Thoracic aorta (tissue), 2 donors: ENCODE data around the gene MSL1. TPM values are rescaled to one million over a fixed set of nuclear protein-coding genes. Genes with fewer than 3 reads are reported as not detected.

Experiments
- ATAC-seq: fragments of 150-250 bp; one replicate; pipeline ENCODE4 v1.8.0; 2017; ENCODE audit warnings: low read depth; ENCODE audit not compliant: insufficient number of reproducible peaks, low FRiP score
- DNase-seq: peaks from one replicate; pipeline ENCODE4 v3.0.0-alpha.2; 2020; ENCODE audit warnings: low spot score
- H3K27ac ChIP-seq, 2 donors: fragments of 200-600 bp; sonication (generic); 1 replicate in 1 of 2; 2 replicates in 1 of 2; pipeline ENCODE4 v1.5.1; 2016; ENCODE audit warnings: mild to moderate bottlenecking in 2 of 2, moderate library complexity in 2 of 2
- H3K27me3 ChIP-seq: fragments of 200-600 bp; sonication (generic); replicated peaks from 2 replicates; pipeline ENCODE4 v1.6.0; 2016; ENCODE audit warnings: mild to moderate bottlenecking; ENCODE audit not compliant: insufficient read depth
- H3K36me3 ChIP-seq: fragments of 200-600 bp; sonication (generic); one replicate; pipeline ENCODE4 v1.5.1; 2016
- H3K4me1 ChIP-seq, 2 donors: fragments of 200-600 bp; sonication (generic); 1 replicate in 1 of 2; 2 replicates in 1 of 2; pipeline versions ENCODE4 v1.5.1 to v1.6.0; 2016; ENCODE audit warnings: low read depth in 2 of 2, mild to moderate bottlenecking in 1 of 2; ENCODE audit not compliant: control insufficient read depth in 1 of 2
- H3K4me3 ChIP-seq: fragments of 200-600 bp; sonication (generic); 2 replicates; pipeline ENCODE4 v1.5.1; 2016; ENCODE audit warnings: mild to moderate bottlenecking
- H3K9me3 ChIP-seq: fragments of 200-600 bp; sonication (generic); 2 replicates; pipeline ENCODE4 v1.5.1; 2016
- total RNA-seq, 2 donors: library from RNA; depleted of rRNA; stranded (reverse); fragments of >200 nt; gene quantifications; one replicate each; pipeline versions ENCODE4 v1.1.0 to v1.2.3, GENCODE V29; 2016
- TF ChIP-seq, protein P1 (sequence below): fragments of 200-600 bp; sonication (generic); IDR thresholded peaks from one replicate; pipeline ENCODE4 v1.5.1; 2019; ENCODE audit warnings: antibody characterized with exemption

MSL1 gene
- total RNA-seq, 2 donors from 2014 or later: 69.3 to 107 TPM

DNA sequence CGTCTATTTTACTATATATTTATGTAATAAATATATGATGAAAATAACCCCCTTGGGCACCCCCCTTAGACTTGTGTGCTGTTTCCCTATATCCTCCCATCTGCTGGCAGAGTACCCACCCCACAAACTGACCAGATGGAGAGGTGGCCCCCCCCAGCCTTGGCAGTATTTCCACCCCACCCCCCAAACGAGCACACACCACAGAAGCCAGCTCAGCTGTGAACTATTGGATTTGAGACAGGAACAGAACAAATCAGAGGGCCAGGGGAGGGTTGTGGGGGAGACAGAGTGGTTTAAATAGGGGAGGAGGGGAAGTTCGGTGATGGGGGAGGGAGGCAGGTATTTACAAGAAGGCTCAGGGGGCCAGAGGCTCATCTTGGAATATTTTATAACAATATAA is 29.2 kb upstream of the MSL1 start:
- peaks cover 48% of the 10 kb centered on the region for H3K36me3 ChIP-seq
- no peak overlapping the region for H3K4me3 ChIP-seq
- H3K27ac ChIP-seq: peak overlapping the region; percentile 95 to 100
- no peaks in the 10 kb centered on the region for H3K9me3 ChIP-seq
- peaks cover 43 to 83% of the 10 kb centered on the region in 2 donors for H3K4me1 ChIP-seq
- no peaks in the 10 kb centered on the region for H3K27me3 ChIP-seq
- ATAC-seq: no peak
- TF ChIP-seq, protein P1, sequence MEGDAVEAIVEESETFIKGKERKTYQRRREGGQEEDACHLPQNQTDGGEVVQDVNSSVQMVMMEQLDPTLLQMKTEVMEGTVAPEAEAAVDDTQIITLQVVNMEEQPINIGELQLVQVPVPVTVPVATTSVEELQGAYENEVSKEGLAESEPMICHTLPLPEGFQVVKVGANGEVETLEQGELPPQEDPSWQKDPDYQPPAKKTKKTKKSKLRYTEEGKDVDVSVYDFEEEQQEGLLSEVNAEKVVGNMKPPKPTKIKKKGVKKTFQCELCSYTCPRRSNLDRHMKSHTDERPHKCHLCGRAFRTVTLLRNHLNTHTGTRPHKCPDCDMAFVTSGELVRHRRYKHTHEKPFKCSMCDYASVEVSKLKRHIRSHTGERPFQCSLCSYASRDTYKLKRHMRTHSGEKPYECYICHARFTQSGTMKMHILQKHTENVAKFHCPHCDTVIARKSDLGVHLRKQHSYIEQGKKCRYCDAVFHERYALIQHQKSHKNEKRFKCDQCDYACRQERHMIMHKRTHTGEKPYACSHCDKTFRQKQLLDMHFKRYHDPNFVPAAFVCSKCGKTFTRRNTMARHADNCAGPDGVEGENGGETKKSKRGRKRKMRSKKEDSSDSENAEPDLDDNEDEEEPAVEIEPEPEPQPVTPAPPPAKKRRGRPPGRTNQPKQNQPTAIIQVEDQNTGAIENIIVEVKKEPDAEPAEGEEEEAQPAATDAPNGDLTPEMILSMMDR: no peak
- no peak for DNase-seq

DNA sequence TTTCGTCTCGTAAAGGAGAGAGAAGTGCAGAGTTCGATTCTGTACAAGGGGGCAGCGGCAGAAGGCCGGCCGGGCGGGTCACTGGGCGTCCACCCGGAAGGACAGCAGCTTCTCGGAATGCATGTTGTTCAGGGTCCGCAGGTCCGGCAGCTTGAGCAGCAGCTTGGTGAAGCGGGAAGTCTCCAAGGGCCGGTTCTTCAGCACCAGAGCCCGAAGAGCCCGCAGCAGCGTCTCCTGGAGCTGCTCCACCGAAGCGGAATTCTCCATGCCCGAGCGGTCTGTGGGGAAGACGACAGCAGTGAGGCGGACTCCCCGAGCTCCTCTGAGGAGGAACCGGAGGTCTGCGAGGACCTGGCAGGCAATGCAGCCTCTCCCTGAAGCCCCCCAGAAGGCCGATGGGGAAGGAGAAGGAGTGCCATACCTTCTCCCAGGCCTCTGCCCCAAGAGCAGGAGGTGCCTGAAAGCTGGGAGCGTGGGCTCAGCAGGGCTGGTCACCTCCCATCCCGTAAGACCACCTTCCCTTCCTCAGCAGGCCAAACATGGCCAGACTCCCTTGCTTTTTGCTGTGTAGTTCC is 28.7 kb upstream of the MSL1 start:
- peaks cover 42% of the 10 kb centered on the region for H3K36me3 ChIP-seq
- H3K9me3 ChIP-seq: no peaks in the 10 kb centered on the region
- peak overlapping the region; percentile 95 to 100 for H3K27ac ChIP-seq
- H3K27me3 ChIP-seq: no peaks in the 10 kb centered on the region
- DNase-seq (no peak), ATAC-seq (no peak)
- no peak overlapping the region for H3K4me3 ChIP-seq
- peaks cover 48 to 88% of the 10 kb centered on the region in 2 donors for H3K4me1 ChIP-seq
- TF ChIP-seq, protein P1: no peak

DNA sequence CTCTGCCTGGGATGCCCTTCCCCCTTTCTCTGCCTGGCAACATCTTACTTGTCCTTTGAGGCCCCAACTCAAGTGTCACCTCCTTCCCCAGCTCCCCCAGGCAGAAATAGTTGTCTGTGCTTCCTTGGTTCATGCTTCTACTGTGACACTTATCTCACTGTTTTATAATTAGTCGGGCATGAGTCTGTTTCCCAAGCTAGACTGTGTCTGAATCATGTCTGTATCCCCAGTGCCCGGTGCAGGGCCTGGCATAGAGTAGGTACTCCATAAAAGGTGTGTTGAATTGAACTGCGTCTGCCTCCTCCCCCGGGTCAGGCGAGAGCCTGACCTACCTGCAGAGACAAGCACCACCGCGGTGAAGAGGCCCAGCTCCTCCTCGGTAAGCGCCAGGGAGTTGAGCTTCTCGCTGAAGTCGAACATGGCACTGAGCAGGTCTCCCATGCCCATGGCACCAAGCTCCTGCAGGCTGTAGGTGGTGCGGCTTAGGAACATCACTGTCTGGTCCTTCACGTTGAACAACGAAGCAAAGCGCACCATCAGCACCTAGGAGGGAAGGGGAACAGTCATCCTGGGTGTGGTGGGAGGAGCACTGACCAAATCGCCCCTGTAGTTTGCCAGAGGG is 28.1 kb upstream of the MSL1 start:
- Histone ChIP-seq H3K36me3 (peaks cover 39% of the 10 kb centered on the region), H3K27ac (peak overlapping the region; percentile 95 to 100), H3K27me3 (no peaks in the 10 kb centered on the region), H3K4me1 (peaks cover 54 to 94% of the 10 kb centered on the region in 2 donors), H3K4me3 (no peak overlapping the region), H3K9me3 (no peaks in the 10 kb centered on the region)
- DNase-seq (no peak), ATAC-seq (peak; percentile 23)
- TF ChIP-seq, protein P1: no peak

DNA sequence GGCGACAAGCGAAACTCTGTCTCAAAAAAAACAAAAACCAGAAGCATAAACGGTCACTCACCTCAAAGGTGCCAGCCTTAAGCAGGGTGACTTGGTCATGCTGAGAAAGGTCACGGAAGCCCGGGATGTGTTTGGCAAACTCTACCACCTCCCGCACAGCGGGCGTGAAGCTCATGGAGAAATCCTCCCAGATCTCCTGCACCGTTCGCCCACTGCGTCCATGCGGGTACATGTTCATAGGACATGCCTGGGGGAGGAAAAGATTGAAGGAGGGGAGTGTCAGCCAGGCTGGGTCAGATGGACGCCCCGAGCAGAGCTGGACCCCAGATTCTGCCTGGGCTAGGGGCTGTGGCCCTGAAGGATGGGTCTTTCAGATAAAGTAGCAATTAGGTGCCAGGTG is 26.9 kb upstream of the MSL1 start:
- Histone ChIP-seq H3K27ac (peak overlapping the region; percentile 95 to 100), H3K36me3 (peaks cover 32% of the 10 kb centered on the region)

DNA sequence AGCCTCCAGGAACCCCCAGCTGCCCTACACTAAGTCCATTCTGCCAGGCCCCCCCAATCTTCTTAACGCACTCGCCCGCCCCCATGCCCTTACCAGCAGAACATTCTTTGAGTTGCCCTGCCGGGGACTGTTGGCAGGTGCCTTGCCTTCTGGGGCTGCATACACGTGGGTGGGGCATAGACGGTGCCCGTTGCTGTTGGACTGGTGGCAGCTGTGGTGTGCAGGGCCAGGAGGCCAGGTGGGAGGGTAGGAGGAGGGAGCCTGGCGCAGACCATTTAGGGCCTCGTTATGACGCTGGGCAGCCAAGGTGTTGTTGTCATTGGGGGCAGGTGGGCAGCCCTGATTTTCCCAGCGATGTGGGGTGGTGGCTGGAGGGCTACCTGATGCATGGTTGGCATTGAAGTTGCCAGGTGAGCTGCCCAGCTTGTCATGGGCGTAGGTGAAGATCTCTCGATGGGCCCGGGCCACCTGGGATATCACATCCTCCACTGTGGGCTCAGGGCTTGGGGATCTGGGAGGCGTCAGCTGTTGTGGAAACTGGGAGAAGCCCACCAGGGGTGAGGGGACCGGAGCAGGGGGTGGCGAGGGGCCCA is 26.3 kb upstream of the MSL1 start:
- H3K4me1 ChIP-seq: peaks cover 50 to 82% of the 10 kb centered on the region in 2 donors
- H3K36me3 ChIP-seq: peaks cover 32% of the 10 kb centered on the region
- H3K27ac ChIP-seq: peak overlapping the region; percentile 95 to 100
- TF ChIP-seq, protein P1: no peak
- no peaks in the 10 kb centered on the region for H3K27me3 ChIP-seq
- DNase-seq: no peak
- no peak for ATAC-seq
- H3K4me3 ChIP-seq: no peak overlapping the region
- H3K9me3 ChIP-seq: no peaks in the 10 kb centered on the region

More for the DNA sequence above, 26.9 kb upstream of the MSL1 start:
- H3K9me3 ChIP-seq: no peaks in the 10 kb centered on the region
- ATAC-seq (no peak), DNase-seq (no peak)
- peaks cover 55 to 88% of the 10 kb centered on the region in 2 donors for H3K4me1 ChIP-seq
- no peak overlapping the region for H3K4me3 ChIP-seq
- TF ChIP-seq, protein P1: no peak
- no peaks in the 10 kb centered on the region for H3K27me3 ChIP-seq
